GM18951 (cell line): ENCODE measurements around the gene ARHGEF7.

Experiments used
- POLR2A ChIP-seq: IDR thresholded peaks from 4 replicates; pipeline ENCODE4 v1.6.1; 2011; ENCODE audit warnings: mild to moderate bottlenecking; ENCODE audit not compliant: insufficient read length, insufficient read depth; ENCODE audit errors: extremely low read depth
- in situ Hi-C: fragments of 300-500 bp; cut with MboI; formaldehyde crosslinking; loops from one replicate; pipeline ENCODE4 v1.12.0; 2022; ENCODE audit warnings: low sequenced_read_pairs, mixed read lengths, inconsistent platforms; ENCODE audit not compliant: unreplicated experiment

ARHGEF7 gene

DNA sequence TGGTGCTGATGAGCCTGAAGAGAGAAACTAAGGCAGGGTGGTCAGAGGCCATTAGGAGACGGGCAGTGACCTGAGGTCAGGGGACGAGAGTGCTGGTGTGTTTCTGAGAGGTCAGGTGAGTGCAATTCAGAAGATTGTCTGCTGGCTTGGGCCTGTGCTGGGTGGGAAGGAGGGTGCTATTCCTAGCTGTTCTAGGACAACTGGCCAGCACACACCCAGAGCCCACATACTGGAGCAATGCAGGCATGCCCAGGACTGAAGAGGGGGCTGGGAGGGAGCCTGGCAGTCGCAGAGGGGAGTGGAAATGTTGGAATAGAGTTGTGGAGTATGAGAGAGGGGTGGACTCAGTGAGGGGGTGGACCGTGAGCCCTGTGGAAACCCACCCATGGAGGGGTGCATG, 16.5 kb downstream of the ARHGEF7 start:
- TF ChIP-seq POLR2A, result no peak
- in situ Hi-C loops, result no loop called here

GRCh38 chr13:111132948-111133347, 17.8 kb downstream of the ARHGEF7 start:
- no peak for TF ChIP-seq POLR2A
- in situ Hi-C loops, result no loop called here

GRCh38 chr13:111139452-111139851, 24.3 kb downstream of the ARHGEF7 start:
- in situ Hi-C loops, result no loop called here
- no peak for TF ChIP-seq POLR2A

DNA sequence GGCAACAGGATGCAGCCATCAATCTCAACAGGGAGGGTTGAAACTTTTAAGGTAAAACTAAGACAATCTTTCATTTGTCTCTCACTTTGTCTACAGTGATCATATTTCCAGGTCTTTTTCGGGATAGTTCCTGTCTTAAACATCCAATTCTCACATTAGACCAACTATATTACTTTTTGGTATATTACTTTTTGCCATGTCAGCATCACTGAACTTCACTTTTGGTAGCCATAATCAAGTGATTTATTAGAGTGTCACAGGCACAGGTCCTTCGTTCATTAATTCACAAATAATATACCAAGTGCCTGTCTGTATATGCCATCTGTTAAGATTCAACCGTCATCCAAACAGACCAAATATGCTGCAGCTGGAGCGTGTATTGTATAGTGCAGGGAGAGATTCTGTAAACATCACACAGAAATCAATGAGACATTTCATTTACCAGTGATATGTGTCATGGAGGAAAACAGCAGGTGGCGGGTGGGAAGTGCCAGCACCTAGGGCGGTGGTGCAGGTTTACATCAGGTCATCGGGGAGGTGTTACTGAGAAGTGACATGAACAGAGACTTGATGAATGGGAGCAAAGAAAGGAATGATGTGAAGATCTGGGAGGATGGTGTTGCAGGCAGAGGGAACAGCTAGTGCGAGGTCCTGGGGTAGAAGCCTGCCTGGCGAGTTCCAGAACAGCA, 24.9 kb downstream of the ARHGEF7 start:
- TF ChIP-seq POLR2A, result no peak

GRCh38 chr13:111140562-111141105, 25.5 kb downstream of the ARHGEF7 start:
- no peak for TF ChIP-seq POLR2A
- in situ Hi-C loops, result no loop called here

More for the DNA sequence above, 24.9 kb downstream of the ARHGEF7 start:
- in situ Hi-C loops, result no loop called here

DNA sequence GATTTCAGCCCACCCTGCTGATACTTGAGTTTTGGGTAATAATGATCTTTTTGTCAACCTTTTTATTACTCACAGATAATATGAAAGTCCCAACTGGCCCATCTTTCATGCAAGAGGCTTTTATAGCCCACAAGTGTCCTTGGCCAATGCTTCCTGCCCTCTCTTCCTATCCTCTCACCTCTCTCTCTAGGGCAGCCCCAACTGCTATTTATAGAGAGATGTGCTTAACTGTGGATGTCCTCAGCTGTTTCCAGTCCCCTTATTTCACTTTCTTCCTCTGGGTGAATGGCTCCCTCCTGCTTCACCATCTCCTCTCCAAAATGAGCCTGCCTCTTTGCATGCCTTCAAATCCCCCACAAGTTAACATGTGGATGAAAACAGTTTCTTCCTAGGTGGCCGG, 27.4 kb downstream of the ARHGEF7 start:
- no peak for TF ChIP-seq POLR2A
- in situ Hi-C loops, result no loop called here

DNA sequence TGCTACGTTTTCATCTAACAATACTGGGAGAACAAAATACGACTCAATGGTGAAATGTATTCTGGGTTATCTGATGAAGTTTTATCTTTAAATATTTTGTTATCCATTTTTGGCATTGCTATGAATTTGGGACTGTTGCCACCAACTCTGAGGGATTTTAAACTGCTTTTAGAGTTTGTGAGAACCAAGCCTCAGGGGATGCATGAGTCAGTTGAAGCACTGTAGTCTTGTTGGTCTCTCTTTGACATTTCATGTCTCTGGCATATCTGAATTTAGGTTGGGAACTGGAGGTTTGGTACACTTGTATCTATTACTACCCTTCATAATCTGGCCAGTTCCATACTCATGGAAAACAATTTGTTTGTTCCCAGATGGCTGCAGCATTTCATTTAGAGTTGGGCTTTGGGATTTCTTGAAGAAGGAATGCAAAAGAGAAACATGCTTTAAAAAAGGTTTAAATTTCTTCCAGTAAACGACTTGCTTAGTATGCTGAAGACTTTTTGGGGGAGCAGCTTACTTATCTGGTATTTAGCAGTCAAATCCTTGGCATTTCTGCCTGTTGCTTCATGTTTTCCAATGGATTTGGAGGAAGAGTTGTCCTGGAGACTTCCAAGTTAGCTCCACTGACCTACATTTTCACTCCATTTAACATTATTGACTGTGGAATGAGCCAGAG, 28.9 kb downstream of the ARHGEF7 start:
- no peak for TF ChIP-seq POLR2A
- in situ Hi-C loops, result no loop called here

- no peak for TF ChIP-seq POLR2A
- in situ Hi-C loops, result no loop called here
Measured at GRCh38 chr13:111145071-111145470, 30.0 kb downstream of the ARHGEF7 start.

DNA sequence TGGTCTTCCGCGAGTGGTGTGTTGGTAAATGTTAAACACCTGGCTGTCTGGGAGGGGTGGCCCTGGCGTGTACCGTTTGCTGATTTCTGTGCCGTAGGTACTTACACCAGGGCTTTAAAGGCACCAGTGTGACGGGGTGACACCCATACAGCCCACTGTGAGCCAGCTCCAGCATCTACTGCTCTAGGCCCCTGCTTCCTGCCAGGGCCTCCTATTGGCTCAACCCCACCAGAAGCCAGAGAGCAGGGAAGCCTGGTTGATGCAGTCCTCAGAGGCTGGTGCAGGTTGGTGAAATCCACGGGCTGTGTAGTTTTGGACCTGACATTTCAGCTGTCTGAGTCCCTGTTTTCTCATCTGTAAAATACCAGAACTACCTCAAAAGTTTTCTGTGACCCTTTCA, 30.4 kb downstream of the ARHGEF7 start:
- no peak for TF ChIP-seq POLR2A
- in situ Hi-C loops, result no loop called here

DNA sequence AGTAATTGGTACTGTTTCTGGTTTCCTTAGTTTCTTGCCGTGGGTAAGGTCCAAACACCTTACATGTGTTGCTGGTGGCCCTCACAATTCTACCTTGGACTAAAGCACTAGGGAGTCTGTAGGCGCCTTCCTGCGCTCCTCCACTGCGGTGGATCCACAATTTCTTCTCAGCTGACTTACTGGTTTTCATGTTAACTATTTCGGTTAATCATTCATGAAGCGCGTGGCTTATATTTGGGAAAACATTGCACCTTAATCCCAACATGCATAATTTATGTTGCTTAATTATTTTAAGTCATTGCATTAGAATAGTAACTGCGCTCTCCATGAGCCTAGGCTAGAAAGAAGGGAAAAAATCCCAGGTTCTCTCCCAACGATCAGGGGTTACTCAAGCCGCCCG, 37.7 kb downstream of the ARHGEF7 start:
- in situ Hi-C loops, result no loop called here

GRCh38 chr13:111153279-111153976, 38.3 kb downstream of the ARHGEF7 start:
- in situ Hi-C loops, result no loop called here
- TF ChIP-seq POLR2A, result peak; percentile 84

More for the DNA sequence above, 37.7 kb downstream of the ARHGEF7 start:
- TF ChIP-seq POLR2A, result no peak

GRCh38 chr13:111153977-111154332, 38.8 kb downstream of the ARHGEF7 start:
- in situ Hi-C loops, result no loop called here
- TF ChIP-seq POLR2A, result no peak

DNA sequence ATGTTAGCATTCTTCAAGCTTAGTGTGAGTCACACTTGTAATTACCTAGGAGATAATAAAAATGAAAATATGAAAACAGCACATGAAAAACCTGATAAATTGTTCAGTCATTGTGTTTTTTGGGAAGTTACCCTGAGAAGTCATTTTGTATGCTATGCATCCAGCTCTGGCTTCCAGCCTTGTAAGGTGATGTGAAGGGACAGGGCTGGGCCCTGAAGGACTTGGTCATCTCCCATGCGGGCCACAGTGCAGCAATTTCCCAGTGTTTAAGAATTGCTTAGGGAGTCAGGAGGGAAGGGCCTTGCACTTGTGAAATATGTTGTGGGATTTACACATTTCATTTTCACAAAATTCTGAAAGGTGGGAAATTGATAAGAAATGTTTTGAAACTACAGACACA, 41.3 kb downstream of the ARHGEF7 start:
- no peak for TF ChIP-seq POLR2A
- in situ Hi-C loops, result no loop called here

DNA sequence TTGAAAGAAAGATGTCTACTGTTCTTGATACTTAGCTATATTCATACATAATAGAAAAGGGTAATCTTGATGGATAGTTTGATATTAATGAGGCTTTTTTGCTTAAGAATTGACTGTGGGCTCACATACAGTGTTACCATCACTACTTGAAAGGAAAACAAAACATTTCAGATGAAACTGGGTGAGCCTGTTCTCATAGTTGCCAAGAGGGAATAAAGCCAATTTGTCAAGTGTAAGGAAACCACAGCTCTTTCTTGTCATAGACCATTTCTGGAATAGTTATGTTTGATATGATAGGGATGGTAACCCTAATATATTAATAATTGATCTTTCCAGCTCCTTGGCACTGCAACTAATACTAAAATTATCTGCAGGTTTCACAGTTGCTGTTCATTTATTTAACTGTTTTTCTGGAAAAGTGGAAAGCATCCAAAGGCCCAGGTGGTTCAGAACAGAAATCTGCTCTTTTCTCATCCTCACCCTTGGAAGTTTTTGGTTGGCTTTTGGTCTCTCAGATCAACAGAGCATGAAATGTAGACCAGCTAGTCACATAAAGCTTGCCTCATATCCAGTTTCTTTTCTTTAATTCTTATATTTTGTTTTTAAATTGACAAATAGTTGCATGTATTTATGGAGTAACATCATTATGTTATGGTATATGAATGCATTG, 43.2 kb downstream of the ARHGEF7 start:
- TF ChIP-seq POLR2A, result no peak
- in situ Hi-C loops, result no loop called here
